GM19463 (cell line): ENCODE results near the gene TRIM33.

Experiments used
- ATAC-seq: cut with Tn5 transposase; IDR thresholded peaks from one replicate; pipeline ENCODE4 v1.9.1; 2021; ENCODE audit warnings: mild to moderate bottlenecking, moderate library complexity; ENCODE audit not compliant: unreplicated experiment

TRIM33 gene

GRCh38 chr1:114511032-114511785 lies at the start of gene TRIM33:
Gene TRIM33 (minus strand): TSS chr1:114511203. CDS start chr1:114511076, 127 bp downstream.
- ATAC-seq = peak; percentile 74

GRCh38 chr1:114559356-114559755 lies 48.4 kb upstream of the TRIM33 start:
- no peak for ATAC-seq

DNA sequence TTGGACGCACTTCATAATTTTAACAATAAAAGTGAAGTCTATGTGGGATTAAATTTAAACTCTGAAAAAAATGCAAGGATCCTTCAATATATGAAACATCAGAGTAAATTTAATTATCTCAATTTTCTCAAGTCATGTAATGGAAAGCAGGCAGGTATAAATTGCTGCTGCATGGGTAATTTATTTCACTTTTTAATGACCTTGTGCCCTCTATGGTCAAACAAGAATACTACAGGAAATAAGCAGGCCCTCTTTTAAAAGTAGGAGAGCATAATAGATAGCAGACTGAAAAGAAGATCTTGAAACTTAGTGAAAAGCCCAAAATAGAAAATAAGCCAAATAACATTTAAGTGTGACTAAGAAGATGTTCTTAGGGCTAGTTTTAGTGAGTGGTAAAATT lies 47.5 kb upstream of the TRIM33 start:
- ATAC-seq = no peak

DNA sequence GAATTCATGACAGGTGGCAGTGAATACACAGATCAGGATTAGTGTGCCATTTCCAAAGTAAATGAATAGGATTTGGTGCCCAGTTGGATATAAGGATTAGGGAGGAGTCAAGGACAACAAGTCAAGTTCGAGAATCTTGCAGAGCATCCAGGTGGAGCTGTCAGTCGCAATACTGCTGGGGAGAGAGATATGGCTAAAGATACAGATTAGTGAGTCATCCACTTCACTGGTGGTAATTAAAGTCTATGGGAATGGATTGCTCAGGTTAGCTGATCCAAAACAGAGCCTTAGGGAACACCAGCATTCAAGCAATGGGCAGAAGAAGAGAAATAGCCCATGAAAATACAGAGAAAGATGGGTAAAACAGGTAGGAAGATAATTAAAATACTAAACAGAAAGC lies 43.6 kb upstream of the TRIM33 start:
- ATAC-seq = no peak

GRCh38 chr1:114552106-114552639 lies 41.2 kb upstream of the TRIM33 start:
- ATAC-seq = no peak

GRCh38 chr1:114551400-114551799 lies 40.4 kb upstream of the TRIM33 start:
- no peak for ATAC-seq

- ATAC-seq = no peak
Observed at GRCh38 chr1:114550336-114550735, 39.3 kb upstream of the TRIM33 start.

DNA sequence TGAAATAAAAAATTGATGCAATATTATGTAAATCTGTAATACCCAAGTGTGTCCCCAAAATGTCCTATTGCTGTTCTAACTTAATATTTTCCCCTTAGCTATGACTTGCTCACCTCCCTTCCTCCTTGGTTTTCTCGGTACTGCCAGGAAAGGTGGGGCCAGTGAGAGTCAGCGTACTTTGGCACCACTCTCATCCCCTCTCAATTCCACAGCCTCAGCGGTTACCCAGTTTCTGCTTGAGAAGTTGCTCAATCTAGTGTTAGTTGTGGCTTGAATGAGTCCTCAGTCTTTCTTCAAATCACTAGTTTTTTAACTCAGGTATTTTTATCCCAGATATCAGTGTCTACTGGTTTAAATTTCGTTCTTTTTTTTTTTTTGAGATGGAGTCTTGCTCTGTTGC lies 38.1 kb upstream of the TRIM33 start:
- ATAC-seq = no peak

- ATAC-seq = no peak
Observed at GRCh38 chr1:114547076-114547475, 36.1 kb upstream of the TRIM33 start.

- ATAC-seq = no peak
Observed at GRCh38 chr1:114545796-114546195, 34.8 kb upstream of the TRIM33 start.

DNA sequence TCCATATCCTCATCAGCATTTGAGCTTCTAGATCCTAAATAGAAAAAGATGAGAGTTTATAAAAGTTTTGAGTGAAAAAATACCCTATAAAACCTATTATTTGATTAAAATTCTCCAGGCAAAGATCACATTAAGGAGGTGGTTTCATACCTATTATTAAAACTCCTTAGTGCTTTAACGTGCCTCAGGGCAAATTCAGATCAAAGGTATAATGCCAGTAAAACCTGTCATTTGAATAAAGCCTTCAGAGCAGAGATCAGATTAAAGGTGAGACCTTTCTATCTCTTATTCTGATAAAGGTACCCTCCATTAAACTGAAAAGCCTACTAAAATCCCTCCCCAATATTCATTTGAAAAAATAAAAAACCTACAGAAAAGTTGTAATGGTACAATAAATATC lies 34.3 kb upstream of the TRIM33 start:
- ATAC-seq = no peak

DNA sequence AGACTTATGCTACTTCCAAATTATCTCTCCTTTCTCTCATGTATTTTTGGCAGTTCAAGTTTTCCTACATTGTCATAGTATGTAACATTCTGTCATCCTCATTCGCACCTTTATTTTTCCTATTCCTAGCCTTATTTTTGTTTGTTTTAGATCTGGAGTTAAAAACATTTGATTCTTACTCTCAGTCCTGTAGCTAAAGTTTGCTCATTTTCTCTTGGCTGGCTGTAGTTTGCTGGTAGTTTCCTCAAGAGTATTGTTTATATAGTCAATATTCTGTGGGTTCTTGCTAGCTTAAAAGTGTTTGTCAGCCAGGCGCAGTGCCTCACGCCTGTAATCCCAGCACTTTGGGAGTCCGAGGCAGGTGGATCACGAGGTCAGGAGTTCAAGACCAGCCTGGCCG lies 29.8 kb upstream of the TRIM33 start:
- ATAC-seq = no peak

- no peak for ATAC-seq
Observed at GRCh38 chr1:114540272-114540671, 29.3 kb upstream of the TRIM33 start.

DNA sequence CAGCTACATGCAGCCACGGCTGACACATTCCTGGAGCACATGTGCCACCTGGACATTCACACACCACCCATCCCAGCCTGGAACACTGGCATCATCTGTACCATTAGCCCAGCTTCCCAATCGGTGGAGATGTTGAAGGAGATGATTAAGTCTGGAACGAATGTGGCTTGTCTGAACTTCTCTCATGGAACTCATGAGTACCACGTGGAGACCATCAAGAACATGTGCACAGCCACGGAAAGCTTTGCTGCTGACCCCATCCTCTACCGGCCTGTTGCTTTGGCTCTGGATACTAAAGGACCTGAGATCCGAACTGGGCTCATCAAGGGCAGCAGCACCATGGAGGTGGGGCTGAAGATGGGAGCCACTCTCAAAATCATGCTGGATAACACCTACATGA lies 25.0 kb upstream of the TRIM33 start:
- ATAC-seq = no peak

DNA sequence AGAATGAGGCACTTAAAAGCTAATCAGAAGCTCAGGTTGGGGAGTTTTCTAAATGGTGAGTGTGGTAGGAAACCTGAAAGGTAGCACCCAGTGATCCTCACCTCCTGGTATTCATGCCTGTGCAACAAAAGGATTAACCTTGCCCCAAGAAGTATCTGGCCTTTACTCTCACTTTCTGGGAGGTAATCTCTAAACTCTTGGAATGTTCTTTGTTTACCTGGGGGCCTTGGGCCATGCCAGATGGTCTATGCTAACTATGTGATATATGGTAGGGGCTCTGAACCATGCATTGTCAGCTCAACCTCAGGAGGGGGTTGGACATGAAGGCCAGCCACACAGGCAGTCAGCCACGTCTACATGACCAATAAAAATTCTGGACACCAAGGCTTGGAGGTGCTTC lies 24.4 kb upstream of the TRIM33 start:
- ATAC-seq = no peak

- ATAC-seq = no peak
Observed at GRCh38 chr1:114531094-114531493, 20.1 kb upstream of the TRIM33 start.

DNA sequence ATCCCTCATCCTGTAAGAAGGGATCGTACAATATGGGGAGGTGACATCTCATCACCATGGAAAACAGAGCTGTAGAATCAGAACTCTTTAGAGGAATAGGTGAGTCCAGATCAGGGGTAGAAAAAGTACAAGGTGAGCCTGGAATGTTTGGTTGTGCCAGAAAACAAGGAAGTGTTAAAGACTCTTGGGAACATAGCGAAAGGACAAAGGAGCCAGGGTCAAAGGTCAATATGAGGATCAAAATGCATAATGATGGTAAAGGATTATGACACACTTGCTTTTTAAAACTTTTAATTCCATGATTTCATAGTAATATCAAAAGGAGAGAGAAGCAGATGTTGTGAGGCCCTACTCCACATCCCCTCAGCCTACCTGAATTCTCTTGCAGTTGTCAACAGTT lies 19.2 kb upstream of the TRIM33 start:
- no peak for ATAC-seq

DNA sequence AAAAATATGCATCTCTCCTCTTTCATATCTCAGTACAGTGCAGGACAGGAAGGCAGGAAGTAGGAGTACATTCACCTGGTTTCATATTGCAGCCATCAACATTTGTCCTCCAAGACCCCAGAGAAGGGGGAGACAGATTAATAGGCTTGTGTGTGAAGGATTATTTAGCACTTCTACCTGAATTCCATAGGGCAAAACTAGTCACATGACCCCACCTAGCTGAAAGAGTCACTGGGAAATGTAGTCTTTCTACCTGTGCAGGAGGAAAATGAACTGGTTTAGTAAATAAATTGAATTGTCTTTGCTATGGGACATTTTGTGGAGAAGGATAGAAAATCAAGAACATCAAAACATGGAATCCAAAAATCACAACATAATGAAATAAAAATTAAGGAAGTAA lies 13.9 kb upstream of the TRIM33 start:
- no peak for ATAC-seq

GRCh38 chr1:114522264-114522575 lies 11.2 kb upstream of the TRIM33 start:
- ATAC-seq = no peak

DNA sequence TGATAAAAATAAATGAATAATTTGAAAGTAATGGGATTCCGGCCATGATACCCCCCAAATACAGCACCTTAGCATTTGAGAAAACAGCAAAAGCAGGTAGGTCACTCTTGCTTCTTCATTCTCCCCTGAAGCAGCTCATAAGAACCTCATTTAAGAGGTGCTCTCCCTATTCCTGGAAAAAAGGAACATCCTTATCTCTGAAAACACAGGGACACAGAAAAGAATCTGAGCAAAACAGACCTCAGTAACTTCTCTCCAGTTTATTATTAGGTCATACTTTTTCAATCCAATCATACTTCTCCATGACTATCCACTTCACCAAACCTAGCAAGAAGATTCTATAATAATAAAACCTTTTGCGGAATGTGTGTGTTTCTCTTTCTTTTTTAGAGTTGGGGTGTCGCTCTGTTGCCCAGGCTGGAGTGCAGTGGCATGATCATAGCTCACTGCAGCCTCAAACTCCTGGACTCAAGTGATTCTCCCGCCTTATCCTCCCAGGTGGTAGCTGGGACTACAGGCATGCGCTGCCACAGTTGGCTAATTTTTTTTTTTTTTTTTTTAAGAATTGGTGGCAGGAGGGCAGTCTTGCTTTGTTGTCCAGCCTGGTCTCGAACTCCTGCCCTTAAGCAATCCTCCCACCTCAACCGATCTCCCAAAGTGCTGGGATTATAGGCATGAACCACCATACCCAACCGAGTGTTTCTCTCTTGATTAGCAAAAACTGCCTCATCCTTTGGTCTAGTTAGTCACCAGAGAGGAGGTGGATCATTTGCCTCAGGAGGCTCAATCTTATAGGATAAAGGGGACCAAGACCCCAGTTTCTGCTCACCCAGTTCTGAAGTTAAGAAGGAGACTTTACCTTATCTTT lies 10.6 kb upstream of the TRIM33 start:
- ATAC-seq = no peak

GRCh38 chr1:114517348-114517747 lies 6.3 kb upstream of the TRIM33 start:
- no peak for ATAC-seq
